T-cell (primary cell): Measurements from ENCODE around the gene PDGFC. TPM values are rescaled to one million over a fixed set of nuclear protein-coding genes. Genes with fewer than 3 reads are reported as not detected.

Experiments used
- ATAC-seq, 4 experiments: fragments of 200-7000 bp in 3 of 4; fragments of 150-1000 bp in 1 of 4; cut with Tn5 transposase; replicated peaks in 1 of 4; 1 replicate in 3 of 4; 2 replicates in 1 of 4; pipeline ENCODE4 v1.10.0; 2021; ENCODE audit warnings: moderate library complexity in 3 of 4, mild to moderate bottlenecking in 2 of 4, moderate number of reproducible peaks in 1 of 4
- CTCF ChIA-PET, 2 donors: fragments of 300-600 bp; sonication (Branson Sonifier 250); formaldehyde crosslinking; loops; one replicate each; lab custom pipeline; 2022; ENCODE audit warnings: antibody characterized with exemption in 2 of 2; lab: Charles Lee
- POLR2A ChIA-PET, 2 donors: fragments of 300-600 bp; sonication (Branson Sonifier 250); formaldehyde crosslinking; loops; one replicate each; lab custom pipeline; 2022; ENCODE audit warnings: antibody characterized with exemption in 2 of 2; lab: Charles Lee
- DNase-seq, 35 experiments: peaks; one replicate each; pipeline versions ENCODE4 v3.0.0 to v3.0.0-alpha.2; 2013 to 2023
- H3K27ac ChIP-seq: one replicate; pipeline ENCODE4 v1.5.1; 2013; ENCODE audit warnings: low read length
- H3K27me3 ChIP-seq, 2 experiments: replicated peaks in 1 of 2; 1 replicate in 1 of 2; 2 replicates in 1 of 2; pipeline versions ENCODE4 v1.6.1 to v1.7.0; 2013; ENCODE audit warnings: low read length in 1 of 2, mixed read lengths in 1 of 2; ENCODE audit not compliant: control insufficient read depth in 2 of 2, insufficient read depth in 2 of 2; ENCODE audit errors: extremely low read depth in 1 of 2
- H3K36me3 ChIP-seq, 2 donors: 1 replicate in 1 of 2; 2 replicates in 1 of 2; pipeline versions ENCODE4 v1.6.1 to v1.7.0; 2013; ENCODE audit warnings: low read length in 1 of 2; ENCODE audit not compliant: control insufficient read depth in 2 of 2, insufficient read depth in 1 of 2; ENCODE audit errors: extremely low read depth in 1 of 2
- H3K4me1 ChIP-seq, 2 experiments: 1 replicate in 1 of 2; 2 replicates in 1 of 2; pipeline versions ENCODE4 v1.6.1 to v1.7.0; 2013; ENCODE audit warnings: low read length in 2 of 2, mixed read lengths in 1 of 2; ENCODE audit not compliant: insufficient read depth in 2 of 2, control insufficient read depth in 1 of 2; ENCODE audit errors: extremely low read depth in 1 of 2
- H3K4me3 ChIP-seq, 2 donors: 1 replicate in 1 of 2; 2 replicates in 1 of 2; pipeline versions ENCODE4 v1.5.1 to v1.7.0; 2013; ENCODE audit warnings: mild to moderate bottlenecking in 2 of 2, low read length in 1 of 2, moderate library complexity in 1 of 2; ENCODE audit not compliant: control insufficient read depth in 1 of 2; ENCODE audit errors: extremely low read depth in 1 of 2
- H3K9me3 ChIP-seq: 2 replicates; pipeline ENCODE4 v1.7.0; 2013
- H3K27ac Mint-ChIP-seq, 2 donors: one replicate each; pipeline ENCODE4 v1.8.0; 2020 to 2021; ENCODE audit warnings: mild to moderate bottlenecking in 2 of 2, mixed read lengths in 2 of 2
- H3K27me3 Mint-ChIP-seq, 2 donors: one replicate each; pipeline ENCODE4 v1.8.0; 2021 to 2022; ENCODE audit warnings: mixed read lengths in 2 of 2
- H3K36me3 Mint-ChIP-seq: one replicate; pipeline ENCODE4 v1.8.0; 2021; ENCODE audit warnings: mixed read lengths
- H3K4me1 Mint-ChIP-seq, 3 donors: one replicate each; pipeline ENCODE4 v1.8.0; 2020 to 2022; ENCODE audit warnings: mixed read lengths in 3 of 3, mild to moderate bottlenecking in 1 of 3
- H3K4me3 Mint-ChIP-seq, 3 donors: one replicate each; pipeline ENCODE4 v1.8.0; 2020 to 2022; ENCODE audit warnings: mild to moderate bottlenecking in 3 of 3, mixed read lengths in 3 of 3, moderate library complexity in 3 of 3
- H3K9me3 Mint-ChIP-seq, 3 donors: one replicate each; pipeline ENCODE4 v1.8.0; 2020 to 2022; ENCODE audit warnings: mixed read lengths in 3 of 3
- WGBS: methylation state at CpG from one replicate; pipeline ENCODE4 v1.1.5; 2013; ENCODE audit warnings: missing lambda C conversion rate; ENCODE audit not compliant: insufficient coverage; 5-methylcytosine and 5-hydroxymethylcytosine counted together
- total RNA-seq, 35 experiments: library from RNA in 6 of 35; stranded (reverse) in 6 of 35; fragments of 120-200 nt in 1 of 35; gene quantifications; one replicate each; pipeline versions ENCODE4 v1.2.1 to v1.2.4 and lab custom pipeline; 2013 to 2026

PDGFC gene
- total RNA-seq, 5 donors from 2014 or later (not counting 1 experiment from before 2014, with no cell fraction given): 0.12 to 1.5 (median 0.47) TPM

DNA sequence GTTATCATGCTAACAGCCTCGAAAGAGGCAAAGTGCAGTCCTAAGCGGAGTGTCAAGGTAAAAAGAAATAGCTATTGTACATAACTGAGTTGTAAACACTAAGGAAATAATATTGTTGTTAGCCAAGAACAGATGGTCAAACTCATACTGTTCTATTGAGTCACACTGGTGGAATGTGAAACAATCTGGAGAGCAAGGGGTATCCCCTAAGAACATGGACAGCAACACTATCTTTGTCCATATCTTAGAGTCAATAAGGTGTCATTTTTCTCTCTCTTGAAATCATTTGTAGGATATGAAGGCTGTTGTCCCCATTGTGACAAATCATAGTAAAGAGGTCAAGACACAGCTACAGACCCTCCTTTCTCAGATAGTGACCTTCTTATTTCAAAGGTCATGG is 4.5 kb upstream of the PDGFC start:
- ChIA-PET CTCF (no interaction called here), POLR2A (no interaction called here)
- Mint-ChIP-seq H3K4me3 (no peak overlapping the region), H3K9me3 (peaks cover 0 to 4% (median 0%) of the 10 kb centered on the region in 3 donors), H3K27ac (no peak overlapping the region), H3K36me3 (no peaks in the 10 kb centered on the region), H3K4me1 (peaks cover 0 to 2% (median 2%) of the 10 kb centered on the region in 3 donors), H3K27me3 (peaks cover 18 to 22% of the 10 kb centered on the region in 2 donors)
- Histone ChIP-seq H3K4me1 (peaks cover 3% of the 10 kb centered on the region in 2 experiments), H3K36me3 (no peaks in the 10 kb centered on the region), H3K9me3 (no peaks in the 10 kb centered on the region), H3K27me3 (peaks cover 2 to 7% of the 10 kb centered on the region in 2 experiments), H3K4me3 (no peak overlapping the region), H3K27ac (no peak overlapping the region)
- DNase-seq: no peak
- no CpG with 5 or more reads among the region's 2 CpGs for WGBS
- no peak for ATAC-seq

DNA sequence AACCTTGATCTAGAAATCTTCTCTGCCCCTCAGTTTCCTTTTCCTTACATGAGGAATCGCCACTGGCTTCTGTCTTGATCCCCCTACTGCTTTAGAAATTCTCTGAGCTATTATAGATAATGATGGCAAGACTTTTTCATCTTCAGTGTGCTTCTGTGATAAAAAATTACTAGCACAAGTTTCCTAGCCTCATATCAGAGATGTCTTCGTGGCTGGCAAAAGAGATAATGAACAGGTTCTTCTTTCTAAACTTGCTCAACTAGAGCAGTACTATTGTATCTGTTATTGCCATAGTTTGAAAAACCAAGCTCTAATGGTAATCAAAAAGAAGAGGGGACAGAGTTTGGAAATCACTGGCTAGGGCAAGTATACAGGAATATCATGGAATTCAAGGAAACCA is 4.1 kb upstream of the PDGFC start:
- Mint-ChIP-seq H3K4me1 (peaks cover 2 to 7% (median 5%) of the 10 kb centered on the region in 3 donors), H3K9me3 (peaks cover 0 to 4% (median 0%) of the 10 kb centered on the region in 3 donors), H3K27me3 (peaks cover 19 to 25% of the 10 kb centered on the region in 2 donors), H3K4me3 (no peak overlapping the region), H3K36me3 (no peaks in the 10 kb centered on the region), H3K27ac (no peak overlapping the region)
- WGBS: no CpG with 5 or more reads among the region's 2 CpGs
- no peak for DNase-seq
- no peak overlapping the region for H3K4me3 ChIP-seq
- CTCF ChIA-PET: no interaction called here
- no peaks in the 10 kb centered on the region for H3K9me3 ChIP-seq
- H3K27ac ChIP-seq: no peak overlapping the region
- POLR2A ChIA-PET: no interaction called here
- no peaks in the 10 kb centered on the region for H3K36me3 ChIP-seq
- no peak for ATAC-seq
- peaks cover 3% of the 10 kb centered on the region in 2 experiments for H3K4me1 ChIP-seq
- peaks cover 2 to 12% of the 10 kb centered on the region in 2 experiments for H3K27me3 ChIP-seq

DNA sequence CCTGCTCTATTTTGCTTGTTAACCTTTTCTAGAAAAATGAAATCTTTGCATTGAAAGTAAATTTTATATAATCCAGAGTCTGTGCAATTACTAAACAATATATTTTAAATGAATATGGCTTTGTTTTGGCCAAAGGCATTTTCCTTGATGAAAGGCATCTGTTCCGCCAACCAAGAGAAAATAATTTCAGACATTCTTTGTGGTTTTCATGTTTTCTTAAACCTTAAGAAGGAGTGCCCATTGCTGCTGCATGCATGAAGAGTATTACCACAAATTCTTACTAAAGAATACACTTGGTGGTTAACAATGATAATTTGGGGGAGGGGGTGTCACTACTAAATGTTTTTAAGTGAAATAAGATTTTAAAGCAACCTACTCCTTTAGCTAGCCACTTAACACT is 2.7 kb upstream of the PDGFC start:
- no peak for ATAC-seq
- H3K9me3 Mint-ChIP-seq: no peaks in the 10 kb centered on the region

DNA sequence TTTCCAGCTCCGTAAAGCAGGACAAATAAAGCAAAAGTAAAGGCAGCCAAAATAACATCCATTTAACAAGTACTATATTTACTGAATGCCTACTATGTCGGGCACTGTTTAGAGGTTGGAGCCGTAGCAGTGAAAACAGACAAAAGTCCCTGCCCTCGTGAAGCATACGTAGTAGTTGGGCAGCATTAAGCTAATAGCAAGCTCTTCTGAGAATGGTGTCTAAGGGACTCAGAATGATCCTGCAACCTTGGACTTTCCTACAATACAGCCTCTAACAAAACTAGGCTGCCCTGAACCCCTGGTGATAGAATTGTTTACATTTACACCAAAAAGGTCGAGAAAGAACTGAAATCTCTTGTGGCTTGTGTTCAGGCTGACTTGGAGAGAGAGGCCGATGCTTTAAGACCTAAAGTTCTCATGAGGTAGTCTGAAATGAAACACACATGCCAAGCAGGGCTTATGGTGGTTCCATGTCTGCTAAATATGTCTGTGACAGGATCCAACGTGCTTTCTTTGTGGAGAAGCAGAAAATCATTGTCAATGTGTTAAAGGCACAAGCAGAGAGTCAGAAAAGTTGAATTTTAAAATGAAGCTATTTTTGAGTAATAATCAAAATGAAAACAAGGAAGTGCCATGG is 898 bp upstream of the PDGFC start:
- POLR2A ChIA-PET: no interaction called here
- Mint-ChIP-seq H3K27ac (no peak overlapping the region), H3K4me1 (peaks cover 6 to 12% (median 10%) of the 10 kb centered on the region in 3 donors), H3K9me3 (peaks cover 3 to 6% (median 4%) of the 10 kb centered on the region in 3 donors), H3K36me3 (no peaks in the 10 kb centered on the region), H3K4me3 (peak overlapping the region in 2 of 3 donors; percentile 9 to 11), H3K27me3 (peaks cover 48 to 53% of the 10 kb centered on the region in 2 donors)
- CTCF ChIA-PET: no interaction called here
- no peaks in the 10 kb centered on the region for H3K9me3 ChIP-seq
- H3K36me3 ChIP-seq: no peaks in the 10 kb centered on the region
- H3K4me3 ChIP-seq: peak overlapping the region in 1 of 2 donors; percentile 67
- H3K27ac ChIP-seq: no peak overlapping the region
- WGBS: 20% methylated on average over 3 of the region's 8 CpGs
- DNase-seq (no peak), ATAC-seq (no peak)
- peaks cover 3% of the 10 kb centered on the region in 2 experiments for H3K4me1 ChIP-seq
- H3K27me3 ChIP-seq: peaks cover 2 to 21% of the 10 kb centered on the region in 2 experiments

More for the DNA sequence above, 2.7 kb upstream of the PDGFC start:
- H3K36me3 Mint-ChIP-seq: no peaks in the 10 kb centered on the region
- Histone ChIP-seq H3K4me1 (peaks cover 3% of the 10 kb centered on the region in 2 experiments), H3K4me3 (no peak overlapping the region), H3K9me3 (no peaks in the 10 kb centered on the region), H3K27me3 (peaks cover 2 to 17% of the 10 kb centered on the region in 2 experiments), H3K27ac (no peak overlapping the region), H3K36me3 (no peaks in the 10 kb centered on the region)
- peaks cover 32 to 39% of the 10 kb centered on the region in 2 donors for H3K27me3 Mint-ChIP-seq
- no peak for DNase-seq
- WGBS: no CpG with 5 or more reads among the region's 1 CpG
- H3K27ac Mint-ChIP-seq: no peak overlapping the region
- peaks cover 6 to 12% (median 10%) of the 10 kb centered on the region in 3 donors for H3K4me1 Mint-ChIP-seq
- POLR2A ChIA-PET: no interaction called here
- no peak overlapping the region for H3K4me3 Mint-ChIP-seq
- CTCF ChIA-PET: no interaction called here

DNA sequence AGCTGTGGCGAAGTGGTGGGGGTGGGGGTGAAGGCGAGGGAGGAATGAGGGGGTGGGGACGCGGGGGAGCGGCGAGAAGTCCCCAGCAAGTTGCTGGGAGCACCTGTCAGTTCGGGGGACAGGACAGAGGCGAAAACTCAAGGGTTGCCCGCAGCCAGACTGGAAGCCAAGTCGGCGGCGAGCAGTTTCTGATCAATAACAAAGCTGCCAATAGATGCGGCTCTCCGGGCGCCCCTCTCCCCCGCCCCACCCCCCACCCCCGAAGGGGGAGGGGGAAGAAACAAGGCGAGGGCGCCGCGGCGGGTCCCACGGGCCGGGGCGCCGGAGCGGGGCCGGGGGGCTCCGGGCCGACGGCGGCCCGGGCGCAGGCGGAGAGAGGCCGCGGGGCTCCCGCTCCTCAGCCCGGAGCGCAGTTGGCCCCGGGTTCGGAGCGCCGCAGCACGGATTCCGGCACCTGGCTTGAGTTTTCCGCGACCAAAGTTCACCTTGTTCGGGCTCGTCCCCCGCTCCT is 379 bp downstream of the PDGFC start:
- 4% methylated on average over 35 of the region's 51 CpGs for WGBS
- Mint-ChIP-seq H3K36me3 (no peaks in the 10 kb centered on the region), H3K4me1 (peaks cover 6 to 12% (median 10%) of the 10 kb centered on the region in 3 donors), H3K27ac (no peak overlapping the region), H3K9me3 (peaks cover 4 to 15% (median 7%) of the 10 kb centered on the region in 3 donors), H3K4me3 (peak overlapping the region in 2 of 3 donors; percentile 3 to 64), H3K27me3 (peaks cover 56 to 57% of the 10 kb centered on the region in 2 donors)
- ChIA-PET CTCF (no interaction called here), POLR2A (no interaction called here)
- Histone ChIP-seq H3K36me3 (no peaks in the 10 kb centered on the region), H3K27me3 (peaks cover 2 to 21% of the 10 kb centered on the region in 2 experiments), H3K4me1 (peaks cover 3% of the 10 kb centered on the region in 2 experiments), H3K27ac (no peak overlapping the region), H3K9me3 (no peaks in the 10 kb centered on the region), H3K4me3 (peak overlapping the region in 1 of 2 donors; percentile 74)
- DNase-seq (no peak), ATAC-seq (peak in 1 of 4 experiments; percentile 24)

DNA sequence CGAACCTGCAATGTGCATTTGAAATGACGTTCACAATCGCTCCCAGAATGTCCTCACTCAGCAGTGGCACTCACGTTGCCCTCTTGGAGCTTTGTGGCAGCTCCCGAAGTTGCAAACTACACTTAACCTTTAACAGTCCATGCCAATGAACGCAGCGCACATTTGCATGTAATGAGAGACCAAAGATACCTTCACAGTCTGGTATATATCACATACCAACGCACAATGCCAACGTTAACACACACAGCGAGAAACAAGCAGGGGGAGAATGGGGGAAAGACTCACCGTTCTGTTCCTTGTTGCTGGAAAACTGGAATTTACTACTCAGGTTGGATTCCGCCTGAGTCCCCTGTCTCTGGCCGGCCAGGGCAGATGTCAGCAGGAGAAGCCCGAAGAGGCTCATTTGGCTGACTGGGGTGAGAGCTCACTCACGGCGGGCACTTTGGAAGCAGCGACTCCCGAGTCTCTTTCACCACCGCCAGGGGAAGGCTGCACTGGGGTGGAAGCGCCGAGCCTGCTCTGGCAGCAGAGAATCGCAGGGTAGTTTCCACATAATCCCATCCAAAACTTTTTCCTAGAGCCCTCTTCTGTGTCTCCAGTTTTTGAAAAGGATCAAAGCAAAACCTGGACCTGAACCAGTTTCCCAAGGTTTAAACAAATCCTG is 966 bp downstream of the PDGFC start:
- Mint-ChIP-seq H3K36me3 (no peaks in the 10 kb centered on the region), H3K4me3 (peak overlapping the region; percentile 3 to 64 (median 25)), H3K9me3 (peaks cover 4 to 15% (median 7%) of the 10 kb centered on the region in 3 donors), H3K27ac (no peak overlapping the region), H3K4me1 (peaks cover 6 to 12% (median 10%) of the 10 kb centered on the region in 3 donors), H3K27me3 (peaks cover 56 to 59% of the 10 kb centered on the region in 2 donors)
- Histone ChIP-seq H3K4me3 (peak overlapping the region in 1 of 2 donors; percentile 45), H3K36me3 (no peaks in the 10 kb centered on the region), H3K27me3 (peaks cover 2 to 21% of the 10 kb centered on the region in 2 experiments), H3K9me3 (no peaks in the 10 kb centered on the region), H3K27ac (no peak overlapping the region), H3K4me1 (peaks cover 3% of the 10 kb centered on the region in 2 experiments)
- 3% methylated on average over 17 of the region's 22 CpGs for WGBS
- DNase-seq: peak in 1 of 35 experiments; percentile 20
- ATAC-seq: no peak
- CTCF ChIA-PET: no interaction called here
- POLR2A ChIA-PET: no interaction called here
